Measurements from ENCODE around the gene RCL1. TPM values are rescaled to one million over a fixed set of nuclear protein-coding genes. Genes with fewer than 3 reads are reported as not detected.

The RCL1 gene
- total and polyA plus RNA-seq, 2 donors (not counting 1 experiment from before 2014, with no cell fraction given): 10.5 to 21.7 TPM

DNA sequence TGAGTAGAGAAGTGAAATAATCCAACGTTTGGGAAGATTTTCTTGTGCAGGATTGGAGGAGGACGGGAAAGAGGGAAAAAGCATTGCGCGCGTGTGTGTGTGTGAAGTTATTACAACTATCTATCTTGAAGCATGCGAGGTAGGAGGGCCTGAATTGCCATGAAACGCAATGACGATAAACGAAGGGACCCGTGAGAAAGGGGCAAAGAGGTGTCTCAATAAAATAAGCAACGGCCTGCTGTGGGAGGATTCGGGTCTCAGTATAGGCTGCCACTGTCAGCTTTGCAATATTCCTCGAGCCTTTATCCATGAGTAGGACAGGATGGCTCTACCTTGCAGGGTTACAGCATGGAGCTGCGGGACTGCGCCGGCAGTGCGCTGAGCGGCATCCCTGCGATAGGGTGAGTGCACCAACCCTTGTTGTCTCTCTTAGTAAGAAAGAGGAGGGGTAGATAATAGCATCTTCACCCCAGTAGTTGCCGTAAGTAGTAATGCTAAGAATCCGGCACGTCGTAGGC is 631 bp upstream of the RCL1 start:
- Histone ChIP-seq H3K27me3 (replicated peaks in 1 of 4; ENCODE audit: control extremely low read depth in 1 of 4, control insufficient read depth in 3 of 4, insufficient read depth in 4 of 4, low read length in 3 of 4) (no peaks in the 10 kb centered on the region), H3K4me1 (ENCODE audit: control insufficient read depth in 2 of 2, insufficient read depth in 2 of 2, low read length in 2 of 2) (peaks cover 15 to 23% of the 10 kb centered on the region in 2 donors), H3K9ac (ENCODE audit: low read length) (peak overlapping the region; percentile 64), H3K27ac (ENCODE audit: low read length in 2 of 2) (peak overlapping the region in 1 of 2 donors; percentile 25), H3K4me2 (replicated peaks; ENCODE audit: low read depth, low read length, poor library complexity, severe bottlenecking) (peak overlapping the region; percentile 82), H2AFZ (ENCODE audit: insufficient read depth, low read depth, low read length, poor library complexity, severe bottlenecking) (peak overlapping the region; percentile 87), H4K20me1 (ENCODE audit: control insufficient read depth, insufficient read depth, low read length, poor library complexity, severe bottlenecking) (peaks cover 17% of the 10 kb centered on the region), H3K4me3 (ENCODE audit: control extremely low read depth in 1 of 5, extremely low read depth in 1 of 5, insufficient read depth in 1 of 5, low read depth in 2 of 5, low read length in 4 of 5) (peak overlapping the region; percentile 79 to 94 (median 84)), H3K36me3 (replicated peaks in 1 of 2; ENCODE audit: control extremely low read depth in 1 of 2, control insufficient read depth in 1 of 2, extremely low read depth in 1 of 2, insufficient read depth in 2 of 2, low read length in 1 of 2) (no peaks in the 10 kb centered on the region), H3K79me2 (ENCODE audit: control insufficient read depth, insufficient read depth, low read length) (peaks cover 42% of the 10 kb centered on the region), H3K9me3 (ENCODE audit: control extremely low read depth in 1 of 3, control insufficient read depth in 2 of 3, insufficient read depth in 1 of 3, low read length in 2 of 3) (peaks cover 0 to 3% (median 0%) of the 10 kb centered on the region in 3 donors)
- Mint-ChIP-seq H3K9me3 (ENCODE audit: insufficient read depth) (no peaks in the 10 kb centered on the region), H3K4me1 (peaks cover 29% of the 10 kb centered on the region), H3K4me3 (peak overlapping the region; percentile 98), H3K27ac (peak overlapping the region; percentile 97), H3K27me3 (peaks cover 3% of the 10 kb centered on the region)
- TF ChIP-seq, protein P1, sequence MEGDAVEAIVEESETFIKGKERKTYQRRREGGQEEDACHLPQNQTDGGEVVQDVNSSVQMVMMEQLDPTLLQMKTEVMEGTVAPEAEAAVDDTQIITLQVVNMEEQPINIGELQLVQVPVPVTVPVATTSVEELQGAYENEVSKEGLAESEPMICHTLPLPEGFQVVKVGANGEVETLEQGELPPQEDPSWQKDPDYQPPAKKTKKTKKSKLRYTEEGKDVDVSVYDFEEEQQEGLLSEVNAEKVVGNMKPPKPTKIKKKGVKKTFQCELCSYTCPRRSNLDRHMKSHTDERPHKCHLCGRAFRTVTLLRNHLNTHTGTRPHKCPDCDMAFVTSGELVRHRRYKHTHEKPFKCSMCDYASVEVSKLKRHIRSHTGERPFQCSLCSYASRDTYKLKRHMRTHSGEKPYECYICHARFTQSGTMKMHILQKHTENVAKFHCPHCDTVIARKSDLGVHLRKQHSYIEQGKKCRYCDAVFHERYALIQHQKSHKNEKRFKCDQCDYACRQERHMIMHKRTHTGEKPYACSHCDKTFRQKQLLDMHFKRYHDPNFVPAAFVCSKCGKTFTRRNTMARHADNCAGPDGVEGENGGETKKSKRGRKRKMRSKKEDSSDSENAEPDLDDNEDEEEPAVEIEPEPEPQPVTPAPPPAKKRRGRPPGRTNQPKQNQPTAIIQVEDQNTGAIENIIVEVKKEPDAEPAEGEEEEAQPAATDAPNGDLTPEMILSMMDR (IDR thresholded peaks at IDR 0.05): no peak
- no peak for TF ChIP-seq EZH2 (IDR thresholded peaks at IDR 0.05; ENCODE audit: borderline replicate concordance, insufficient read depth, low read depth, low read length, poor library complexity, severe bottlenecking)
- WGBS (ENCODE audit: insufficient coverage): 0% methylated on average over 22 of the region's 23 CpGs
- ChIA-PET POLR2A (interaction anchor here (1.0 to 2.2 kb wide), 5 partner anchors 23 to 201 kb away, joined by 3 to 9 read pairs (median 4); partner anchors contain the start of genes AK3 and JAK2), CTCF (interaction anchor here (0.6 to 3.1 kb wide), 7 partner anchors 29 to 828 kb away, joined by 3 to 16 read pairs (median 5); no protein-coding TSS in a partner anchor)
- ATAC-seq (ENCODE audit: low read depth): peak; percentile 16
- intact Hi-C loops (cut with micrococcal nuclease): loop anchor here (1.0 to 5.0 kb wide), 11 partner anchors 29 to 1265 kb away; partner anchors contain the start of genes AK3, CDC37L1, ERMP1 and JAK2
- no peak for DNase-seq

Data from B cell (primary cell).